ENCODE data around the gene BRIP1.

The BRIP1 gene

GRCh38 chr17:61770043-61770442 lies 93.3 kb downstream of the BRIP1 start:
- Histone ChIP-seq H3K36me3 (ENCODE audit: insufficient read depth, low read length) (no peaks in the 10 kb centered on the region), H3K27ac (ENCODE audit: low read depth, low read length) (no peak overlapping the region), H3K4me1 (ENCODE audit: insufficient read depth, low read length) (no peaks in the 10 kb centered on the region), H3K9ac (ENCODE audit: low read length) (no peak overlapping the region), H3K27me3 (ENCODE audit: control insufficient read depth in 1 of 2, insufficient read depth in 2 of 2, low read length in 2 of 2) (no peaks in the 10 kb centered on the region), H3K4me3 (ENCODE audit: low read depth in 1 of 2, low read length in 2 of 2) (no peak overlapping the region), H3K9me3 (ENCODE audit: low read length) (no peaks in the 10 kb centered on the region)

- no peaks in the 10 kb centered on the region for H3K9me3 ChIP-seq (ENCODE audit: low read length)
- H3K4me3 ChIP-seq (ENCODE audit: low read depth in 1 of 2, low read length in 2 of 2): no peak overlapping the region
Measured at GRCh38 chr17:61768405-61768804, 94.9 kb downstream of the BRIP1 start.

GRCh38 chr17:61766520-61766919 lies 96.8 kb downstream of the BRIP1 start:
- no peak overlapping the region for H3K27ac ChIP-seq (ENCODE audit: low read depth, low read length)
- H3K4me3 ChIP-seq (ENCODE audit: low read depth in 1 of 2, low read length in 2 of 2): no peak overlapping the region
- no peaks in the 10 kb centered on the region for H3K9me3 ChIP-seq (ENCODE audit: low read length)
- H3K27me3 ChIP-seq (ENCODE audit: control insufficient read depth in 1 of 2, insufficient read depth in 2 of 2, low read length in 2 of 2): no peaks in the 10 kb centered on the region
- no peaks in the 10 kb centered on the region for H3K36me3 ChIP-seq (ENCODE audit: insufficient read depth, low read length)
- no peak overlapping the region for H3K9ac ChIP-seq (ENCODE audit: low read length)
- H3K4me1 ChIP-seq (ENCODE audit: insufficient read depth, low read length): no peaks in the 10 kb centered on the region

More at GRCh38 chr17:61768405-61768804, 94.9 kb downstream of the BRIP1 start:
- Histone ChIP-seq H3K27ac (ENCODE audit: low read depth, low read length) (no peak overlapping the region), H3K4me1 (ENCODE audit: insufficient read depth, low read length) (no peaks in the 10 kb centered on the region), H3K27me3 (ENCODE audit: control insufficient read depth in 1 of 2, insufficient read depth in 2 of 2, low read length in 2 of 2) (no peaks in the 10 kb centered on the region), H3K36me3 (ENCODE audit: insufficient read depth, low read length) (no peaks in the 10 kb centered on the region), H3K9ac (ENCODE audit: low read length) (no peak overlapping the region)

GRCh38 chr17:61764846-61765245 lies 98.5 kb downstream of the BRIP1 start:
- no peak overlapping the region for H3K4me3 ChIP-seq (ENCODE audit: low read depth in 1 of 2, low read length in 2 of 2)
- no peaks in the 10 kb centered on the region for H3K9me3 ChIP-seq (ENCODE audit: low read length)
- H3K27ac ChIP-seq (ENCODE audit: low read depth, low read length): no peak overlapping the region
- H3K27me3 ChIP-seq (ENCODE audit: control insufficient read depth in 1 of 2, insufficient read depth in 2 of 2, low read length in 2 of 2): no peaks in the 10 kb centered on the region
- H3K9ac ChIP-seq (ENCODE audit: low read length): no peak overlapping the region
- no peaks in the 10 kb centered on the region for H3K4me1 ChIP-seq (ENCODE audit: insufficient read depth, low read length)
- no peaks in the 10 kb centered on the region for H3K36me3 ChIP-seq (ENCODE audit: insufficient read depth, low read length)

- Histone ChIP-seq H3K4me3 (ENCODE audit: low read depth in 1 of 2, low read length in 2 of 2) (no peak overlapping the region), H3K9me3 (ENCODE audit: low read length) (no peaks in the 10 kb centered on the region)
Measured at GRCh38 chr17:61761827-61762226, 101.5 kb downstream of the BRIP1 start.

GRCh38 chr17:61759362-61759761 lies 104.0 kb downstream of the BRIP1 start:
- H3K4me1 ChIP-seq (ENCODE audit: insufficient read depth, low read length): no peaks in the 10 kb centered on the region

More at GRCh38 chr17:61761827-61762226, 101.5 kb downstream of the BRIP1 start:
- Histone ChIP-seq H3K4me1 (ENCODE audit: insufficient read depth, low read length) (no peaks in the 10 kb centered on the region), H3K9ac (ENCODE audit: low read length) (no peak overlapping the region), H3K27me3 (ENCODE audit: control insufficient read depth in 1 of 2, insufficient read depth in 2 of 2, low read length in 2 of 2) (no peaks in the 10 kb centered on the region), H3K27ac (ENCODE audit: low read depth, low read length) (no peak overlapping the region), H3K36me3 (ENCODE audit: insufficient read depth, low read length) (no peaks in the 10 kb centered on the region)

GRCh38 chr17:61758430-61758829 lies 104.9 kb downstream of the BRIP1 start:
- Histone ChIP-seq H3K27ac (ENCODE audit: low read depth, low read length) (no peak overlapping the region), H3K27me3 (ENCODE audit: control insufficient read depth in 1 of 2, insufficient read depth in 2 of 2, low read length in 2 of 2) (no peaks in the 10 kb centered on the region), H3K9ac (ENCODE audit: low read length) (no peak overlapping the region), H3K36me3 (ENCODE audit: insufficient read depth, low read length) (no peaks in the 10 kb centered on the region), H3K4me1 (ENCODE audit: insufficient read depth, low read length) (no peaks in the 10 kb centered on the region), H3K4me3 (ENCODE audit: low read depth in 1 of 2, low read length in 2 of 2) (no peak overlapping the region), H3K9me3 (ENCODE audit: low read length) (no peaks in the 10 kb centered on the region)

More at GRCh38 chr17:61759362-61759761, 104.0 kb downstream of the BRIP1 start:
- Histone ChIP-seq H3K27me3 (ENCODE audit: control insufficient read depth in 1 of 2, insufficient read depth in 2 of 2, low read length in 2 of 2) (no peaks in the 10 kb centered on the region), H3K4me3 (ENCODE audit: low read depth in 1 of 2, low read length in 2 of 2) (no peak overlapping the region), H3K9me3 (ENCODE audit: low read length) (no peaks in the 10 kb centered on the region), H3K9ac (ENCODE audit: low read length) (no peak overlapping the region), H3K27ac (ENCODE audit: low read depth, low read length) (no peak overlapping the region), H3K36me3 (ENCODE audit: insufficient read depth, low read length) (no peaks in the 10 kb centered on the region)

- Histone ChIP-seq H3K9ac (ENCODE audit: low read length) (no peak overlapping the region), H3K4me3 (ENCODE audit: low read depth in 1 of 2, low read length in 2 of 2) (no peak overlapping the region), H3K36me3 (ENCODE audit: insufficient read depth, low read length) (no peaks in the 10 kb centered on the region)
Measured at GRCh38 chr17:61757168-61757567, 106.2 kb downstream of the BRIP1 start.

GRCh38 chr17:61756561-61756960 lies 106.8 kb downstream of the BRIP1 start:
- H3K9ac ChIP-seq (ENCODE audit: low read length): no peak overlapping the region
- H3K4me3 ChIP-seq (ENCODE audit: low read depth in 1 of 2, low read length in 2 of 2): no peak overlapping the region
- H3K4me1 ChIP-seq (ENCODE audit: insufficient read depth, low read length): no peaks in the 10 kb centered on the region
- H3K36me3 ChIP-seq (ENCODE audit: insufficient read depth, low read length): no peaks in the 10 kb centered on the region
- H3K27me3 ChIP-seq (ENCODE audit: control insufficient read depth in 1 of 2, insufficient read depth in 2 of 2, low read length in 2 of 2): no peaks in the 10 kb centered on the region
- H3K9me3 ChIP-seq (ENCODE audit: low read length): no peaks in the 10 kb centered on the region
- no peak overlapping the region for H3K27ac ChIP-seq (ENCODE audit: low read depth, low read length)

More at GRCh38 chr17:61757168-61757567, 106.2 kb downstream of the BRIP1 start:
- no peaks in the 10 kb centered on the region for H3K4me1 ChIP-seq (ENCODE audit: insufficient read depth, low read length)
- no peaks in the 10 kb centered on the region for H3K9me3 ChIP-seq (ENCODE audit: low read length)
- H3K27me3 ChIP-seq (ENCODE audit: control insufficient read depth in 1 of 2, insufficient read depth in 2 of 2, low read length in 2 of 2): no peaks in the 10 kb centered on the region
- no peak overlapping the region for H3K27ac ChIP-seq (ENCODE audit: low read depth, low read length)

- Histone ChIP-seq H3K9ac (ENCODE audit: low read length) (no peak overlapping the region), H3K36me3 (ENCODE audit: insufficient read depth, low read length) (no peaks in the 10 kb centered on the region), H3K4me3 (ENCODE audit: low read depth in 1 of 2, low read length in 2 of 2) (no peak overlapping the region), H3K9me3 (ENCODE audit: low read length) (no peaks in the 10 kb centered on the region), H3K27ac (ENCODE audit: low read depth, low read length) (no peak overlapping the region), H3K27me3 (ENCODE audit: control insufficient read depth in 1 of 2, insufficient read depth in 2 of 2, low read length in 2 of 2) (no peaks in the 10 kb centered on the region), H3K4me1 (ENCODE audit: insufficient read depth, low read length) (no peaks in the 10 kb centered on the region)
Measured at GRCh38 chr17:61755668-61756067, 107.7 kb downstream of the BRIP1 start.

- no peak overlapping the region for H3K4me3 ChIP-seq (ENCODE audit: low read depth in 1 of 2, low read length in 2 of 2)
- H3K36me3 ChIP-seq (ENCODE audit: insufficient read depth, low read length): no peaks in the 10 kb centered on the region
- H3K4me1 ChIP-seq (ENCODE audit: insufficient read depth, low read length): no peaks in the 10 kb centered on the region
- no peak overlapping the region for H3K9ac ChIP-seq (ENCODE audit: low read length)
- H3K27me3 ChIP-seq (ENCODE audit: control insufficient read depth in 1 of 2, insufficient read depth in 2 of 2, low read length in 2 of 2): no peaks in the 10 kb centered on the region
- H3K27ac ChIP-seq (ENCODE audit: low read depth, low read length): no peak overlapping the region
- H3K9me3 ChIP-seq (ENCODE audit: low read length): no peaks in the 10 kb centered on the region
Measured at GRCh38 chr17:61755078-61755477, 108.2 kb downstream of the BRIP1 start.

- H3K27ac ChIP-seq (ENCODE audit: low read depth, low read length): no peak overlapping the region
- H3K36me3 ChIP-seq (ENCODE audit: insufficient read depth, low read length): no peaks in the 10 kb centered on the region
- no peaks in the 10 kb centered on the region for H3K9me3 ChIP-seq (ENCODE audit: low read length)
- no peaks in the 10 kb centered on the region for H3K27me3 ChIP-seq (ENCODE audit: control insufficient read depth in 1 of 2, insufficient read depth in 2 of 2, low read length in 2 of 2)
- H3K4me1 ChIP-seq (ENCODE audit: insufficient read depth, low read length): no peaks in the 10 kb centered on the region
- no peak overlapping the region for H3K9ac ChIP-seq (ENCODE audit: low read length)
- H3K4me3 ChIP-seq (ENCODE audit: low read depth in 1 of 2, low read length in 2 of 2): no peak overlapping the region
Measured at GRCh38 chr17:61754124-61754523, 109.2 kb downstream of the BRIP1 start.
